NCI-H146 (cell line): ENCODE data around the gene GCG.
A peak's percentile ranks its signal among the peaks of the same experiment; 100 is the strongest.

Experiments used
- DNase-seq: peaks from one replicate; lab custom pipeline; 2025; lab: John Stamatoyannopoulos, UW

The GCG gene

GRCh38 chr2:162149940-162150339 is 2.1 kb downstream of the GCG start:
- DNase-seq, result no peak

- no peak for DNase-seq
Observed at GRCh38 chr2:162149466-162149865, 2.6 kb downstream of the GCG start.

- DNase-seq, result no peak
Observed at GRCh38 chr2:162148956-162149355, 3.1 kb downstream of the GCG start.

- no peak for DNase-seq
Observed at GRCh38 chr2:162143969-162144368, 8.1 kb downstream of the GCG start.

GRCh38 chr2:162138310-162138709 is 13.7 kb downstream of the GCG start:
- peak; percentile 3 for DNase-seq

- no peak for DNase-seq
Observed at GRCh38 chr2:162127422-162127821, 24.6 kb downstream of the GCG start.

GRCh38 chr2:162126527-162126926 is 25.5 kb downstream of the GCG start:
- DNase-seq, result no peak

GRCh38 chr2:162126111-162126519 is 25.9 kb downstream of the GCG start:
- no peak for DNase-seq

- DNase-seq, result no peak
Observed at GRCh38 chr2:162125138-162125537, 26.9 kb downstream of the GCG start.

GRCh38 chr2:162123806-162124758 is 28.0 kb downstream of the GCG start:
- peak; percentile 31 for DNase-seq

GRCh38 chr2:162118166-162119031 is 33.6 kb downstream of the GCG start:
- DNase-seq, result no peak

GRCh38 chr2:162116352-162116751 is 35.7 kb downstream of the GCG start:
- DNase-seq, result no peak

GRCh38 chr2:162115076-162115475 is 37.0 kb downstream of the GCG start:
- no peak for DNase-seq

GRCh38 chr2:162114271-162114670 is 37.8 kb downstream of the GCG start:
- no peak for DNase-seq

- no peak for DNase-seq
Observed at GRCh38 chr2:162113776-162114168, 38.3 kb downstream of the GCG start.

GRCh38 chr2:162113088-162113775 is 38.8 kb downstream of the GCG start:
- DNase-seq, result no peak

- no peak for DNase-seq
Observed at GRCh38 chr2:162111958-162112850, 39.8 kb downstream of the GCG start.

- no peak for DNase-seq
Observed at GRCh38 chr2:162107361-162107901, 44.6 kb downstream of the GCG start.

- DNase-seq, result no peak
Observed at GRCh38 chr2:162106746-162107145, 45.3 kb downstream of the GCG start.

- no peak for DNase-seq
Observed at GRCh38 chr2:162106146-162106551, 45.9 kb downstream of the GCG start.

- DNase-seq, result no peak
Observed at GRCh38 chr2:162103443-162104009, 48.5 kb downstream of the GCG start.
